Measurements from ENCODE around the gene CACNG4.

The CACNG4 gene

GRCh38 chr17:66951605-66951953, 12.9 kb upstream of the CACNG4 start:
- Histone ChIP-seq H3K36me3 (ENCODE audit: control insufficient read depth in 2 of 2, insufficient read depth in 2 of 2, low read length in 2 of 2) (no peaks in the 10 kb centered on the region), H3K9ac (ENCODE audit: low read depth in 1 of 2, low read length in 2 of 2) (no peak overlapping the region), H3K27me3 (ENCODE audit: control insufficient read depth in 2 of 2, insufficient read depth in 2 of 2, low read length in 2 of 2) (peaks cover 0 to 5% of the 10 kb centered on the region in 2 donors), H3K27ac (ENCODE audit: low read depth in 2 of 2, low read length in 2 of 2) (no peak overlapping the region), H3K9me3 (ENCODE audit: control insufficient read depth in 2 of 2, low read length in 2 of 2) (no peaks in the 10 kb centered on the region), H3K4me3 (ENCODE audit: low read length in 2 of 2) (no peak overlapping the region), H3K4me1 (ENCODE audit: control insufficient read depth in 2 of 2, insufficient read depth in 2 of 2, low read length in 2 of 2) (peaks cover 2 to 11% of the 10 kb centered on the region in 2 donors)

GRCh38 chr17:66952031-66952524, 12.4 kb upstream of the CACNG4 start:
- no peaks in the 10 kb centered on the region for H3K36me3 ChIP-seq (ENCODE audit: control insufficient read depth in 2 of 2, insufficient read depth in 2 of 2, low read length in 2 of 2)
- H3K9ac ChIP-seq (ENCODE audit: low read depth in 1 of 2, low read length in 2 of 2), result no peak overlapping the region
- no peaks in the 10 kb centered on the region for H3K9me3 ChIP-seq (ENCODE audit: control insufficient read depth in 2 of 2, low read length in 2 of 2)
- no peaks in the 10 kb centered on the region for H3K27me3 ChIP-seq (ENCODE audit: control insufficient read depth in 2 of 2, insufficient read depth in 2 of 2, low read length in 2 of 2)
- H3K4me3 ChIP-seq (ENCODE audit: low read length in 2 of 2), result no peak overlapping the region
- H3K4me1 ChIP-seq (ENCODE audit: control insufficient read depth in 2 of 2, insufficient read depth in 2 of 2, low read length in 2 of 2), result peaks cover 2 to 11% of the 10 kb centered on the region in 2 donors
- no peak overlapping the region for H3K27ac ChIP-seq (ENCODE audit: low read depth in 2 of 2, low read length in 2 of 2)

DNA sequence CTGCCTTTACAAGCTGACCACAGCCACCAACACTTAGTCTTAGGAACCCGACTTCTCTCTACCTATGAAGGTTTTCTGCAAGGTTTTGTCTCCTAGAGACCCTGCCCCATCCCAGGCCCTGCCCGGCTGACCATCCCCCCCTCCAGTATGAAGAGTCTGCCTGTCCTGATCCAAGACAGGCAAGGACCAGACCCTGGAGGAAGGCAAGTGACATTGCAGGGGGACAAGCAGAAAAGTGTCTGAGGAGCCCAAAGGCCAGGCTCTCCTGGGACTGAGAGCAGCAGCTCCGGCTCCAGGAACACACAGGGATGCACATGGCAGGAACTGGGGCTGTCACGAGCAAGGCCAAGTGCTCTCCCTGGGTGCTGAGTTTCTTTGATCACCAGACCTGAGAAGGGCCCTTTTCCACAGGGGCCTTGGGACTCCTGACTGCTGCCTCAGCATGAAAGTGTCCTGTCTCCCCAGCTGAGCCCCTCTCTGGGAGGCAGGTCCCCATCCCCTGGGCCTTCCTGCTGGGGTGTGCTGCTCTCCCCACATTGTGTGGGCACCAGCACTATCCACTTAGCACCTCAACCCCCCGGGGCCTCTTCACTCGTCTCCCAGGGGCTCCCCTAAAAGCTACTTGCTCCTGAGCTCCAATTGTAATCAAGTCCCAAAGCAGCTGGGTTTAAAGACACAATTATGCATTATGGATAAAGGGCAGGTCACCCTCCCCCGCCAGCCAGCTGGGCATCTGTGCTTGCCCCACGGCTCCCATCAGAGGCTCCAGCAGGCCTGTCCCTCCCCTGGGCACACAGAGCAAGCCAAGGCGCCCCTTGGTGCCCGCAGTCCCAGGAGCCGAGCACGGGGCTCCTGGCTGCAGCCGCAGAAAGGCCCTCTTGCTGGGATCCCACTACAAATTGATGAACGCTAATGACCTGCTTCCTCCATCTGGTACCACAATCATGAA, 11.6 kb upstream of the CACNG4 start:
- H3K4me1 ChIP-seq (ENCODE audit: control insufficient read depth in 2 of 2, insufficient read depth in 2 of 2, low read length in 2 of 2), result peaks cover 2 to 11% of the 10 kb centered on the region in 2 donors
- H3K4me3 ChIP-seq (ENCODE audit: low read length in 2 of 2), result no peak overlapping the region
- H3K36me3 ChIP-seq (ENCODE audit: control insufficient read depth in 2 of 2, insufficient read depth in 2 of 2, low read length in 2 of 2), result no peaks in the 10 kb centered on the region
- H3K27ac ChIP-seq (ENCODE audit: low read depth in 2 of 2, low read length in 2 of 2), result no peak overlapping the region
- H3K27me3 ChIP-seq (ENCODE audit: control insufficient read depth in 2 of 2, insufficient read depth in 2 of 2, low read length in 2 of 2), result no peaks in the 10 kb centered on the region
- H3K9ac ChIP-seq (ENCODE audit: low read depth in 1 of 2, low read length in 2 of 2), result no peak overlapping the region
- no peaks in the 10 kb centered on the region for H3K9me3 ChIP-seq (ENCODE audit: control insufficient read depth in 2 of 2, low read length in 2 of 2)

DNA sequence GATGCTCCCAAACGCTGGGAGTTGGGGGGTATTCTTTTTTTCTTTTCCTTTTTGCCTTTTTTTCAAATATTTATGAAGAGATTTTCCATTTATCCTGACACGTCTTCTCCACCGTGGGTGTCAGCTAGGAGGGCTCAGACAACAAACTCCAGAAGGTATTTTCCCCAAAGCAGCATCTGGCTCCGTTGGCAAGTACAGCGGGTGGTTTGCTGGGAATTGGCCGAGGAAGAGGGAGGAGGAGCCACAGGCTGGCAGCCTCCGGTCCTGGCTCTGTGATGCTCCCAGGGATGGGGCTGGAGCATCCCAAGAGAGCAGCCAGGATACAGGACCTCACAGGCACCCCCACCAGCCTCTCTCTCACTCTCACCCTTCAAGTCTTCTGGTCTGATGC, 10.9 kb upstream of the CACNG4 start:
- Histone ChIP-seq H3K36me3 (ENCODE audit: control insufficient read depth in 2 of 2, insufficient read depth in 2 of 2, low read length in 2 of 2) (no peaks in the 10 kb centered on the region), H3K27me3 (ENCODE audit: control insufficient read depth in 2 of 2, insufficient read depth in 2 of 2, low read length in 2 of 2) (no peaks in the 10 kb centered on the region), H3K9me3 (ENCODE audit: control insufficient read depth in 2 of 2, low read length in 2 of 2) (no peaks in the 10 kb centered on the region), H3K9ac (ENCODE audit: low read depth in 1 of 2, low read length in 2 of 2) (no peak overlapping the region), H3K27ac (ENCODE audit: low read depth in 2 of 2, low read length in 2 of 2) (no peak overlapping the region), H3K4me1 (ENCODE audit: control insufficient read depth in 2 of 2, insufficient read depth in 2 of 2, low read length in 2 of 2) (peaks cover 2 to 11% of the 10 kb centered on the region in 2 donors), H3K4me3 (ENCODE audit: low read length in 2 of 2) (no peak overlapping the region)

- peaks cover 0 to 3% of the 10 kb centered on the region in 2 donors for H3K27me3 ChIP-seq (ENCODE audit: control insufficient read depth in 2 of 2, insufficient read depth in 2 of 2, low read length in 2 of 2)
- no peaks in the 10 kb centered on the region for H3K9me3 ChIP-seq (ENCODE audit: control insufficient read depth in 2 of 2, low read length in 2 of 2)
- H3K4me1 ChIP-seq (ENCODE audit: control insufficient read depth in 2 of 2, insufficient read depth in 2 of 2, low read length in 2 of 2), result peaks cover 2 to 11% of the 10 kb centered on the region in 2 donors
- no peaks in the 10 kb centered on the region for H3K36me3 ChIP-seq (ENCODE audit: control insufficient read depth in 2 of 2, insufficient read depth in 2 of 2, low read length in 2 of 2)
- no peak overlapping the region for H3K4me3 ChIP-seq (ENCODE audit: low read length in 2 of 2)
- H3K27ac ChIP-seq (ENCODE audit: low read depth in 2 of 2, low read length in 2 of 2), result no peak overlapping the region
- H3K9ac ChIP-seq (ENCODE audit: low read depth in 1 of 2, low read length in 2 of 2), result no peak overlapping the region
Measured at GRCh38 chr17:66954632-66955031, 9.9 kb upstream of the CACNG4 start.

- Histone ChIP-seq H3K27ac (ENCODE audit: low read depth in 2 of 2, low read length in 2 of 2) (no peak overlapping the region), H3K4me3 (ENCODE audit: low read length in 2 of 2) (no peak overlapping the region), H3K9me3 (ENCODE audit: control insufficient read depth in 2 of 2, low read length in 2 of 2) (no peaks in the 10 kb centered on the region), H3K4me1 (ENCODE audit: control insufficient read depth in 2 of 2, insufficient read depth in 2 of 2, low read length in 2 of 2) (peaks cover 2 to 11% of the 10 kb centered on the region in 2 donors), H3K27me3 (ENCODE audit: control insufficient read depth in 2 of 2, insufficient read depth in 2 of 2, low read length in 2 of 2) (peaks cover 3 to 14% of the 10 kb centered on the region in 2 donors), H3K36me3 (ENCODE audit: control insufficient read depth in 2 of 2, insufficient read depth in 2 of 2, low read length in 2 of 2) (no peaks in the 10 kb centered on the region), H3K9ac (ENCODE audit: low read depth in 1 of 2, low read length in 2 of 2) (no peak overlapping the region)
Measured at GRCh38 chr17:66955821-66956220, 8.7 kb upstream of the CACNG4 start.

DNA sequence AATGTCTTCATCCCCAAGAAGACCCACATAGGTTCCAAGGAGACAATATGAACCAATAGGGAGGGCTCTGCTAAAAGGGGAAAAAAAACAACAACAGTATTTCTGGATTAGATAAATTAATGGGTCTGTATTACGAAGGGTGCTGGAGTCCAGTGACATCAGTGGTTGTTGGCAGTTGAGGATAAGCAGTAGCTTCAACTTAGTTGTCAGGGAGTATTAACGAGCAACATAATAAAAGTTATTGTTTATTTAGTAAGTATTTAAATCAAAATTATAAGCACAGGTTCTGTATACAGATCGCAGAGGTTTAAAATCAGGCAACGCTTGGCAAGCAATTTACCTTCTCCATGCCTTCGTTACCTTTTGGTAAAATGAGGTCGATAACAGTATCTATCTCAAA, 7.6 kb upstream of the CACNG4 start:
- no peaks in the 10 kb centered on the region for H3K36me3 ChIP-seq (ENCODE audit: control insufficient read depth in 2 of 2, insufficient read depth in 2 of 2, low read length in 2 of 2)

DNA sequence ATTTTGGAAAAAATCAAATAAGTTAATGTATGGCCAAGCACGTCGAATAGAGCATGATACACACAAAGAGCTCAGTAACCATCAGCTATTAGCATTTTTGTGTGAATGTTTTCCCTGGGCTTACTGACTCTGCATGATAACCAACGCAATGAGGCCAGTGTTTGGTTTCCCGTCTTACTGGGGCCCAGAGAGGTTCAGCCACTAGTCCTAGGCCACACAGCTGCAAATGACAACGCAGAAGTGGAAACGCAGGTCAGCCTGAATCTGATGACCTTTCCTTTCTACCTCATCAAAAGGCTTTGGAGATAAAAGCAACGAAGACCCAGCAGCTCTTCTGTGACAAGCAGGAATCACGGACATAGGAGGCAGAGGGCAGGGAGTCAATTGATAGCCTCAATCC, 7.2 kb upstream of the CACNG4 start:
- H3K36me3 ChIP-seq (ENCODE audit: control insufficient read depth in 2 of 2, insufficient read depth in 2 of 2, low read length in 2 of 2), result no peaks in the 10 kb centered on the region
- H3K27me3 ChIP-seq (ENCODE audit: control insufficient read depth in 2 of 2, insufficient read depth in 2 of 2, low read length in 2 of 2), result peaks cover 3 to 15% of the 10 kb centered on the region in 2 donors
- H3K9me3 ChIP-seq (ENCODE audit: control insufficient read depth in 2 of 2, low read length in 2 of 2), result no peaks in the 10 kb centered on the region
- H3K9ac ChIP-seq (ENCODE audit: low read depth in 1 of 2, low read length in 2 of 2), result no peak overlapping the region
- peaks cover 1 to 3% of the 10 kb centered on the region in 2 donors for H3K4me1 ChIP-seq (ENCODE audit: control insufficient read depth in 2 of 2, insufficient read depth in 2 of 2, low read length in 2 of 2)
- no peak overlapping the region for H3K4me3 ChIP-seq (ENCODE audit: low read length in 2 of 2)
- no peak overlapping the region for H3K27ac ChIP-seq (ENCODE audit: low read depth in 2 of 2, low read length in 2 of 2)

More for the DNA sequence above, 7.6 kb upstream of the CACNG4 start:
- peaks cover 2 to 7% of the 10 kb centered on the region in 2 donors for H3K4me1 ChIP-seq (ENCODE audit: control insufficient read depth in 2 of 2, insufficient read depth in 2 of 2, low read length in 2 of 2)
- no peak overlapping the region for H3K27ac ChIP-seq (ENCODE audit: low read depth in 2 of 2, low read length in 2 of 2)
- no peak overlapping the region for H3K4me3 ChIP-seq (ENCODE audit: low read length in 2 of 2)
- no peak overlapping the region for H3K9ac ChIP-seq (ENCODE audit: low read depth in 1 of 2, low read length in 2 of 2)
- H3K9me3 ChIP-seq (ENCODE audit: control insufficient read depth in 2 of 2, low read length in 2 of 2), result no peaks in the 10 kb centered on the region
- peaks cover 3 to 15% of the 10 kb centered on the region in 2 donors for H3K27me3 ChIP-seq (ENCODE audit: control insufficient read depth in 2 of 2, insufficient read depth in 2 of 2, low read length in 2 of 2)

DNA sequence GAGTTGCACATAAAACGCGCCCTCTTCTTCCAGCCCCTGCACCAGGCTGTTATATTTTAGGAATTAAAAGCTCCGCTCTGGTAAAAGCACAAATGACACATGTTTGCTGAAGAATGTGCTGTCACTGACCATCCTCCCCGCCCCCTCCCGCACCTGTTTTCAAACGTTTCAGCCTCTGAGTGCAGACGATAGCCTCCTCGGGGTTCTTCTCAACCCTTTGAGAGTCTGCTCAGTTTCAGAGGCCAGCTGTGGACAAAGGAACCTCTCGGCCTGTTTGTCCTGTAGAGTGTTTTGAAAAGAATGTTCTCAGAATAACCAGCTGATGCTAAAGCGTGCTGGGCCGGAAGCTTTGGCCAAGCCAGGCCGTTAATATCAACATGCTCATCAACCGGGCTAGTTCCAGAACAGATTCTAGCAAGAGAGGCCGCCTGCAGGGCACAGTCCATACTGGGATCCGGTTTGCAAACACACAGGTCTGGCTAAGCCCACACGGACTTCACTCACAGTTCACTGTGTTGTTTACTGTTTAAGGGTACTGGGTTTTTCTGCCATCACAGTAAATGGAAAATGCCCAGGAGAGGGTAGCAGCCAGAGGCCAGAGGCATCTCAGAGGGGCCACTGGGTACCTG, 6.4 kb upstream of the CACNG4 start:
- H3K36me3 ChIP-seq (ENCODE audit: control insufficient read depth in 2 of 2, insufficient read depth in 2 of 2, low read length in 2 of 2), result no peaks in the 10 kb centered on the region
- no peak overlapping the region for H3K4me3 ChIP-seq (ENCODE audit: low read length in 2 of 2)
- no peaks in the 10 kb centered on the region for H3K4me1 ChIP-seq (ENCODE audit: control insufficient read depth in 2 of 2, insufficient read depth in 2 of 2, low read length in 2 of 2)
- peaks cover 3 to 17% of the 10 kb centered on the region in 2 donors for H3K27me3 ChIP-seq (ENCODE audit: control insufficient read depth in 2 of 2, insufficient read depth in 2 of 2, low read length in 2 of 2)
- no peak overlapping the region for H3K27ac ChIP-seq (ENCODE audit: low read depth in 2 of 2, low read length in 2 of 2)
- H3K9me3 ChIP-seq (ENCODE audit: control insufficient read depth in 2 of 2, low read length in 2 of 2), result no peaks in the 10 kb centered on the region
- H3K9ac ChIP-seq (ENCODE audit: low read depth in 1 of 2, low read length in 2 of 2), result no peak overlapping the region

Data from mucosa of rectum (tissue), 2 donors.